Skeletal muscle tissue (tissue), 4 donors: ENCODE results near the gene SERGEF. TPM values are rescaled to one million over a fixed set of nuclear protein-coding genes. Genes with fewer than 3 reads are reported as not detected.

Source experiments
- H3K27ac ChIP-seq: one replicate; pipeline ENCODE4 v1.7.0; 2013; ENCODE audit warnings: mild to moderate bottlenecking, low read depth, low read length, inconsistent platforms
- H3K27me3 ChIP-seq, 3 donors: one replicate each; pipeline ENCODE4 v1.7.0; 2013; ENCODE audit warnings: low read length in 3 of 3; ENCODE audit not compliant: control insufficient read depth in 3 of 3, insufficient read depth in 3 of 3
- H3K36me3 ChIP-seq, 3 donors: one replicate each; pipeline ENCODE4 v1.7.0; 2013; ENCODE audit warnings: low read length in 3 of 3; ENCODE audit not compliant: control insufficient read depth in 3 of 3, insufficient read depth in 3 of 3
- H3K4me1 ChIP-seq, 3 donors: one replicate each; pipeline ENCODE4 v1.7.0; 2013; ENCODE audit warnings: low read length in 3 of 3, mild to moderate bottlenecking in 3 of 3; ENCODE audit not compliant: control insufficient read depth in 3 of 3, insufficient read depth in 3 of 3
- H3K4me3 ChIP-seq, 3 donors: one replicate each; pipeline ENCODE4 v1.7.0; 2013; ENCODE audit warnings: low read length in 3 of 3
- H3K9ac ChIP-seq, 3 donors: one replicate each; pipeline ENCODE4 v1.7.0; 2013; ENCODE audit warnings: low read length in 3 of 3, mild to moderate bottlenecking in 3 of 3, moderate library complexity in 2 of 3, low read depth in 1 of 3
- H3K9me3 ChIP-seq, 3 donors: one replicate each; pipeline ENCODE4 v1.7.0; 2013; ENCODE audit warnings: low read length in 3 of 3; ENCODE audit not compliant: control insufficient read depth in 3 of 3
- total RNA-seq: library from RNA; depleted of rRNA; stranded (reverse); fragments of >200 nt; gene quantifications from one replicate; pipeline ENCODE4 v1.2.3, GENCODE V29; 2014
- donor health status: Osteomylitis.

SERGEF gene
- total RNA-seq, 1 donor from 2014 or later, result 16.2 TPM

DNA sequence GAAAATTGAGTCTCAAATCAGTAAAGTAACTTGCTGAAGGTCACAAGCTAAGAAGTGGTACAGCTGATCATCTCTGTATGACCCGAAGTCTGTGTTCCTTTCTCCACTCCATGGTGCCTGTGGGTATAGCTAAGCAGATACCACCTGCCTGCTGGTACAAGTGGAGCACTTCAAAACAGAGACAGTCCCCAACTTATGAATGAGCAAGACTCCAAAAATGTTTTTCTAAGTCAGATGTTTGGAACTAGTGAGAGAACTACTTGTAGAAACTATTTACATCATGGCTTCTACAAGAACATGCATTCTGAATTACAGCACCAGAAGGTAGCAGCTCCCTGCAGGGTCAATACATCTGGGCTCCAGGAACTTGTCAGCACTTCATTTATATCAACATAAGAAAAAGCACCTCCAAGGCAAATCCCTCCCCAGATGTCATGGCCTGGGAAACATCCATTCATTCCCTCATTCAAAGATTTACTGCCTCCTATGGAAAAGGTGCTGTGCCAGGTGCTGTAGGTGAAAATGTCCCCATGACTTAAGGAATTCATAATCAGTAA lies 94.7 kb downstream of the SERGEF start:
- Histone ChIP-seq H3K9ac (no peak overlapping the region), H3K27me3 (no peaks in the 10 kb centered on the region), H3K36me3 (no peaks in the 10 kb centered on the region), H3K9me3 (no peaks in the 10 kb centered on the region), H3K27ac (no peak overlapping the region), H3K4me1 (peaks cover 16 to 32% (median 16%) of the 10 kb centered on the region in 3 donors), H3K4me3 (no peak overlapping the region)

DNA sequence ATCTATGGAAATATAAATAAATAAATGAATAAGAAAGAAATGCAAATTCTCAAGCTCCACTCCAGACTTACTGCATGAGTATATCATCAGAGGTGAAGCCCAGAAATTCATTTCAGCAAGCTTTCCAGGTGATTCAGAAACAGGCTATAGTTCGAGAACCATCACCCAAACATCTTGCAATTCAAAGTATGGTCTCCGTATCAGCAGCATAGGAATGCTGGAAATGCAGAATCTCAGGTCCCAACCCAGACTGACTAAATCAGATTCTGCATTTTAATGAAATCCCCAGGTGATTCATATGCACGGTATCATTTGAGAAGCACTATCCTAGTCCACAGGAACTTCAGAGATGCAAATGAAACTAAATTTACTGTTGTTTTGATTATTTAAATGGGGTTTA lies 95.3 kb downstream of the SERGEF start:
- H3K9me3 ChIP-seq, result no peaks in the 10 kb centered on the region
- H3K36me3 ChIP-seq, result no peaks in the 10 kb centered on the region

DNA sequence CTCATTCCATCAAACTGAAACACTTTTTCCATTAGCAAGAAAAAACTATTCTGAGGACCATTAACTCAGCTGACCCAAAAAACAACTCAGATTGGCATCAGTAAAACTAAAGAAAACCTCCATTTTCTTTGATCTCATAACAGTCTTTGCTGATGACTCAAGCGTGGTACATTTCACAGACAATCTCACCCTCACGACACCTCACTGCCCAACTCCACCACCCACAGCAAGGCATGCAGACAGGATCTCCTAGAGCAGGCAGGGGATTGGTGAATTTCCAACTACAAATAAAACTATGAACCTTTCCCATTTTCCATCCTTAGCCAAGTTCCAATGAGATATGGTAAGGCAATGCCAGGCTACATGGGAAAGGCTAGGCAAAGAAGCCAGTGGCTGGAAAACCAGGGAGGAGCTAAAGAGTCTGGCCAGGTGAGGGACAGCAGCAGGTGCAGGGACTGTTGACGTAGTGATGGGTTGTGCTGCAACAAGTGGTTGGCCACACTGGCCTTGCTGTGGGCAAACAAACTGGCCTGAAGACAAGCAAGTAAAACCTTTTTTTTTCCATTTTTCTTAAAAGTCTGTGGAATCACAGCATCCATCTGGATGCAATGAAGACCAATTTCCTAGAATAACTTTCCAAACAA lies 97.2 kb downstream of the SERGEF start:
- Histone ChIP-seq H3K36me3 (no peaks in the 10 kb centered on the region), H3K4me1 (peaks cover 6 to 10% (median 6%) of the 10 kb centered on the region in 3 donors), H3K9me3 (no peaks in the 10 kb centered on the region), H3K9ac (no peak overlapping the region), H3K27me3 (no peaks in the 10 kb centered on the region), H3K27ac (no peak overlapping the region), H3K4me3 (no peak overlapping the region)

More for the DNA sequence above, 95.3 kb downstream of the SERGEF start:
- H3K9ac ChIP-seq, result no peak overlapping the region
- no peaks in the 10 kb centered on the region for H3K27me3 ChIP-seq
- H3K4me1 ChIP-seq, result peaks cover 16 to 27% (median 16%) of the 10 kb centered on the region in 3 donors
- no peak overlapping the region for H3K4me3 ChIP-seq
- H3K27ac ChIP-seq, result no peak overlapping the region

DNA sequence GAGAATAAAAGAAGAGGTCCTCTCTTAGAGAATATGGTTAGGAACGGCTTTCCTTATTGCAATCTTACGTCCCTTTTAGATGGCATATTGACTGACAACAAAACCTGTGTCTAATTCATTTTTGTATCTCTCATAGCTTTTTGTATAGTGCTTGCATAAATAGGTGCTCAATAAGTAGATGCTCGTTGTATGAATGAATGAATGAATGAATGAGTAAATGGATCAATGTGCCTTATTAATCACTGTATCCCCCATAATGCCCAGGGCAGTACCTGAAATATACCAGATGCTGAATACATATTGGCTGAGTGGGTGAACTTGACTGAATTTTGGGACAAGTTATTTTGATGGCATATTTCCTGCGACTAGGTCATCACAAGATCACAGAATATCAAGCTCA lies 97.9 kb downstream of the SERGEF start:
- Histone ChIP-seq H3K9me3 (no peaks in the 10 kb centered on the region), H3K4me3 (no peak overlapping the region), H3K27ac (no peak overlapping the region), H3K36me3 (no peaks in the 10 kb centered on the region), H3K9ac (no peak overlapping the region), H3K4me1 (peaks cover 4 to 7% (median 6%) of the 10 kb centered on the region in 3 donors), H3K27me3 (no peaks in the 10 kb centered on the region)

DNA sequence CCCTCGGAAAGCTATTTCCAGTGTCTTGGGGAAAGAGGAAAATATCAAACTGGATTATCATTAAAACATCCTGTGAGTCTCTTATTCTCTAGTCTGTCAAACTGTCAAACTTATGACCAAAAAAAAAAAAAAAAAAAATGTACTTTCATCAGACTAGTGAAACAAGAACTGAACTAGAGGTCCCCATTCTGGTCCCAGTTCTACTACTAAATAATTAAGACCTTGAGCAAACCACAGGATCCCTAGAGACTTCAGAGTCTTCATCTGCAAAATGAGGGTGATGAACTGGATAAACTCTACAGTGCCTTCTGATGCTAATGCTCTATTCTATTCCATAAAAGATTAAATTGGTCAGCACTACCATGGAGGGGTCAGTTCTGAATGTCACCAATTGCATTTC lies 105.8 kb downstream of the SERGEF start:
- Histone ChIP-seq H3K27me3 (no peaks in the 10 kb centered on the region), H3K36me3 (no peaks in the 10 kb centered on the region), H3K9ac (no peak overlapping the region), H3K9me3 (no peaks in the 10 kb centered on the region), H3K4me1 (no peaks in the 10 kb centered on the region), H3K4me3 (no peak overlapping the region), H3K27ac (no peak overlapping the region)

DNA sequence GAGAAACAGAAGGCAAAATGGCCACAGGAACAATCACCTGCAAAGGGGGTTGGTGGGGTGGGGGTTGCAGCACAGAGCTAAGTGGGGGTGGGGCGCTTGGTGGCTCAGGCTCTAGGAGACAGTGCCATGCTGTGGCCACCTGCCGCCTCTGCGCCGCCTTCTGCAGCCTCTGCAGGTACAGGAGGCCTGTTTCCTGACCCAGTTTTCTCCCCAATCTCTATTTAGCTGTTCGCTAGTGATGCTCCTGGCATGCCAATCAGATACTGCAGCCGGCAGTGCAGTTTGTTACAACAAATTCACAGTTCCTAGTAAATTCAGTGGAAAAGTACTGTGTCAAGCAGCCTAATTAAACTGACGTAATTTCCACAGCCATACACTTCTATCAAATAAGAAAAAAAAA lies 106.4 kb downstream of the SERGEF start:
- Histone ChIP-seq H3K9ac (no peak overlapping the region), H3K4me1 (no peaks in the 10 kb centered on the region), H3K36me3 (no peaks in the 10 kb centered on the region), H3K4me3 (no peak overlapping the region), H3K27ac (no peak overlapping the region), H3K9me3 (no peaks in the 10 kb centered on the region), H3K27me3 (no peaks in the 10 kb centered on the region)

DNA sequence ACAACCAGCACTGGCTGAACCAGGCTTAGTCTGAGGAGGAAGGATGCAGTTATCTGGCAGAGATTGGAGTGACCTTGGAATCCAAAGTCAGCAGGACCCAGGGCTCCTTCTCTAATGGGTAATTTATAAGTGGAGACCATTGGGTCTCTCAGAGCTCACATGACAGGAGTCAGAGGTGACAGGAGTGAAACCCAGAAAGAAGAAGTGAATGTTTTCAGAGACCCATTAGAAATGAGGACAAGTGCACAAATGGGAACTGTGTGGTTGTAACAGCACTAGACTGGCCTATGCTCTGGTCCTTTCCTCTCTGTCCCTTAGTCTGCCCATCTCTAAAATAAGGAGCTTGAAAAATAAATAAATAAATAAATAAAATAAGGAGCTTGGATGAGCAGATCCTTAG lies 107.4 kb downstream of the SERGEF start:
- Histone ChIP-seq H3K36me3 (no peaks in the 10 kb centered on the region), H3K9me3 (no peaks in the 10 kb centered on the region), H3K27ac (no peak overlapping the region), H3K4me3 (no peak overlapping the region), H3K9ac (no peak overlapping the region), H3K4me1 (no peaks in the 10 kb centered on the region), H3K27me3 (no peaks in the 10 kb centered on the region)

DNA sequence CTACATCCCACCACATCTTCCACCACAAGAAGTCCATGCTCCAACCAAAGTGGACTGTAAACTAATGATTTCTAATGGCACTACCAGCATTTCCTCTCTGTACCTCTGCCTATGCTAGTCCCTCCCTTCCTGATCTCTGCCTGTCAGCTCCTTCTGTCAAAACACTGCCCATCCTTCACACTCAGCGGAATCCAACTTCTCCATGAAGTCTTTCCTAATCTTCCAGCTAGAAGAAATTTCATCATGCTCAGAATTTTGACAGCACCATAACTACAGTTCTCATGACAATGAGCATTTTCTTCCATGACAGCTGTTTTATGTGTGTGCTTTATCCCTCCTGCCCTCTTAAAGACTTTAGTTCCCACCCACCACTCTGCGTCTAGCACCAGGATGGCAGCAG lies 111.4 kb downstream of the SERGEF start:
- Histone ChIP-seq H3K9me3 (no peaks in the 10 kb centered on the region), H3K4me1 (no peaks in the 10 kb centered on the region), H3K4me3 (no peak overlapping the region), H3K27ac (no peak overlapping the region), H3K36me3 (no peaks in the 10 kb centered on the region), H3K9ac (no peak overlapping the region), H3K27me3 (no peaks in the 10 kb centered on the region)

DNA sequence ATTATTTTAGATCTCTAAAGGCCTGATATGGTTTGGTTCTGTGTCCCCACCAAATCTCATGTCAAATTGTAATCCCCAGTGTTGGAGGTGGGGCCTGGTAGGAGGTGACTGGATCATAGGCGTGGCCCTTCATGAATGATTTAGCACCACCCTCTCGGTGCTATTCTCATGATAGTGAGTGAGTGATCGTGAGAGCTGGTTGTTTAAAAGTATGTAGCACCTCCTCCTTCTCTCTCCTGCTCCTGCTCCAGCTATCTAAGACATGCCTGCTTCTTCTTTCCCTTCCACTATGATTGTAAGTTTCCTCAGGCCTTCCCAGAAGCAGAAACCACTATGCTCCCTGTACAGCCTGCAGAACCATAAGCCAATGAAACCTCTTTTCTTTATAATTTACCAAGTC lies 114.1 kb downstream of the SERGEF start:
- Histone ChIP-seq H3K9me3 (no peaks in the 10 kb centered on the region), H3K4me1 (peaks cover 0 to 2% (median 0%) of the 10 kb centered on the region in 3 donors), H3K9ac (no peak overlapping the region), H3K4me3 (no peak overlapping the region), H3K36me3 (peaks cover 0 to 2% (median 0%) of the 10 kb centered on the region in 3 donors), H3K27ac (no peak overlapping the region), H3K27me3 (no peaks in the 10 kb centered on the region)

DNA sequence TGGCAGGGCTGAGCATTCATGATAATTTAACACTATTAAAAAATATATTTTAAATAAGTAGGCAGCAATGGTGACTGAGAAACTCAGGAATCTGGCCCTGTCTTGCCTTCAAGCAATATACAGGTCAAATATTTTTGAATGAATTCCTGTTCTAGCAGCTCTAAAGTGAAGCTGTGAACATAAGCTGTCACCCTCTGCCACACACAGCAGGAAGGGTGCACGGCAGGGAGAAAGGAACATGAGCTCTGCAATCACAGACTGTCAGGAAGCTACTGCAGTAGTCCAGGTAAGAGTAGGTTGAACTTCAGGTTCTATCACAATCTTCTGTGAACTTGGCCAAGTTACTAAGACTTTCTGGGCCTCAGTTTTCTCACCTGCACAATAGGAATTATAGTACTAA lies 114.8 kb downstream of the SERGEF start:
- Histone ChIP-seq H3K27me3 (no peaks in the 10 kb centered on the region), H3K9ac (no peak overlapping the region), H3K4me3 (no peak overlapping the region), H3K36me3 (peaks cover 0 to 2% (median 0%) of the 10 kb centered on the region in 3 donors), H3K27ac (no peak overlapping the region), H3K4me1 (peaks cover 0 to 2% (median 0%) of the 10 kb centered on the region in 3 donors), H3K9me3 (no peaks in the 10 kb centered on the region)
